ENCODE results near the gene EIF3A. TPM values are rescaled to one million over a fixed set of nuclear protein-coding genes. Genes with fewer than 3 reads are reported as not detected.

EIF3A gene
- total and polyA plus RNA-seq, 4 donors = 27.5 to 88.9 (median 47.6) TPM

DNA sequence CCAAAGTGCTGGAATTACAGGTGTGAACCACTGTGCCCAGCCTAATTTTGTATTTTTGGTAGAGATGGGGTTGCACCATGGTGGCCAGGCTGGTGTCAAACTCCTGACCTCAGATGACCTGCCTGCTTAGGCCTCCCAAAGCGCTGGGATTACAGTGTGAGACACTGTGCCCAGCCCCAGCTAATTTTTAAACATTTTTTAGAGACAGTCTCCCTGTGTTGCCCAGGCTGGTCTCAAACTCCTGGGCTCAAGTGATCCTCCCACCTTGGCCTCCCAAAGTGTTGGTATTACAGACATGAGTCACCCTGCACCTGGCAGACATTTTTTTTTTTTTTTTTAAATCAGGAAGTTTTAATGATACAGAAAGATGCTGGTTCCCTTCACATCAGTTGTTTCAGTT lies 38.8 kb upstream of the EIF3A start:
- 48% methylated on average over 1 of the region's 1 CpG for WGBS
- H3K27me3 ChIP-seq (ENCODE audit: control insufficient read depth in 4 of 4, insufficient read depth in 4 of 4, low read length in 3 of 4) = no peaks in the 10 kb centered on the region
- H3K9me3 ChIP-seq (ENCODE audit: control insufficient read depth in 4 of 4, low read length in 3 of 4) = no peaks in the 10 kb centered on the region
- peaks cover under 1 to 11% (median 2%) of the 10 kb centered on the region in 4 donors for H3K36me3 ChIP-seq (ENCODE audit: control insufficient read depth in 4 of 4, insufficient read depth in 3 of 4, low read depth in 1 of 4, low read length in 3 of 4)
- H3K27ac ChIP-seq (ENCODE audit: low read depth in 1 of 2, low read length in 2 of 2) = peak overlapping the region; percentile 78 to 79
- peaks cover 2 to 33% (median 10%) of the 10 kb centered on the region in 4 donors for H3K4me1 ChIP-seq (ENCODE audit: control insufficient read depth in 4 of 4, insufficient read depth in 4 of 4, low read length in 3 of 4)
- DNase-seq (ENCODE audit: low spot score) = no peak
- TF ChIP-seq SP1 (IDR thresholded peaks at IDR 0.05) = no peak
- TF ChIP-seq, protein P1, sequence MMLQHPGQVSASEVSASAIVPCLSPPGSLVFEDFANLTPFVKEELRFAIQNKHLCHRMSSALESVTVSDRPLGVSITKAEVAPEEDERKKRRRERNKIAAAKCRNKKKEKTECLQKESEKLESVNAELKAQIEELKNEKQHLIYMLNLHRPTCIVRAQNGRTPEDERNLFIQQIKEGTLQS (IDR thresholded peaks at IDR 0.05) = no peak
- TF ChIP-seq REST (IDR thresholded peaks at IDR 0.05) = no peak
- TF ChIP-seq FOXA1 (IDR thresholded peaks at IDR 0.05) = no peak
- TF ChIP-seq, protein P2, sequence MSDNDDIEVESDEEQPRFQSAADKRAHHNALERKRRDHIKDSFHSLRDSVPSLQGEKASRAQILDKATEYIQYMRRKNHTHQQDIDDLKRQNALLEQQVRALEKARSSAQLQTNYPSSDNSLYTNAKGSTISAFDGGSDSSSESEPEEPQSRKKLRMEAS (IDR thresholded peaks at IDR 0.05) = no peak
- TF ChIP-seq YY1 (IDR thresholded peaks at IDR 0.05) = no peak
- no peak for TF ChIP-seq RXRA (IDR thresholded peaks at IDR 0.05)
- no peak for TF ChIP-seq HNF4A (conservative IDR thresholded peaks at IDR 0.05)
- TF ChIP-seq GABPA (IDR thresholded peaks at IDR 0.05 in 1 of 2, conservative IDR thresholded peaks at IDR 0.05 in 1 of 2) = no peak
- no peak for TF ChIP-seq RAD21 (IDR thresholded peaks at IDR 0.05)
- no peak for TF ChIP-seq JUND (IDR thresholded peaks at IDR 0.05)
- H3K9ac ChIP-seq (ENCODE audit: low read depth in 1 of 2, low read length in 2 of 2) = no peak overlapping the region
- no peak overlapping the region for H3K4me3 ChIP-seq (ENCODE audit: low read depth in 1 of 3, low read length in 3 of 3)

GRCh38 chr10:119118231-119118630 lies 37.6 kb upstream of the EIF3A start:
- no peaks in the 10 kb centered on the region for H3K27me3 ChIP-seq (ENCODE audit: control insufficient read depth in 4 of 4, insufficient read depth in 4 of 4, low read length in 3 of 4)
- H3K9ac ChIP-seq (ENCODE audit: low read depth in 1 of 2, low read length in 2 of 2) = no peak overlapping the region
- DNase-seq (ENCODE audit: low spot score) = no peak
- peaks cover 6 to 38% (median 14%) of the 10 kb centered on the region in 4 donors for H3K4me1 ChIP-seq (ENCODE audit: control insufficient read depth in 4 of 4, insufficient read depth in 4 of 4, low read length in 3 of 4)
- 97% methylated on average over 5 of the region's 5 CpGs for WGBS
- H3K4me3 ChIP-seq (ENCODE audit: low read depth in 1 of 3, low read length in 3 of 3) = no peak overlapping the region
- TF ChIP-seq FOXA1 (IDR thresholded peaks at IDR 0.05) (no peak), ZBTB33 (IDR thresholded peaks at IDR 0.05) (no peak), HNF4G (IDR thresholded peaks at IDR 0.05) (no peak), RAD21 (IDR thresholded peaks at IDR 0.05) (no peak), EGR1 (IDR thresholded peaks at IDR 0.05; ENCODE audit: low read depth in 2 of 2) (no peak), HNF4A (conservative IDR thresholded peaks at IDR 0.05) (no peak), TAF1 (conservative IDR thresholded peaks at IDR 0.05) (no peak), JUND (IDR thresholded peaks at IDR 0.05) (no peak), YY1 (IDR thresholded peaks at IDR 0.05) (no peak), NR2F2 (IDR thresholded peaks at IDR 0.05) (no peak)
- TF ChIP-seq, protein P1 (IDR thresholded peaks at IDR 0.05) = no peak
- H3K27ac ChIP-seq (ENCODE audit: low read depth in 1 of 2, low read length in 2 of 2) = peak overlapping the region in 1 of 2 donors; percentile 78
- H3K36me3 ChIP-seq (ENCODE audit: control insufficient read depth in 4 of 4, insufficient read depth in 3 of 4, low read depth in 1 of 4, low read length in 3 of 4) = peaks cover 0 to 12% (median 1%) of the 10 kb centered on the region in 4 donors
- H3K9me3 ChIP-seq (ENCODE audit: control insufficient read depth in 4 of 4, low read length in 3 of 4) = no peaks in the 10 kb centered on the region

All from liver (tissue), 9 donors.